Body of pancreas (tissue), 4 donors: ENCODE results near the gene IL11. TPM values are rescaled to one million over a fixed set of nuclear protein-coding genes. Genes with fewer than 3 reads are reported as not detected.
A peak's percentile ranks its signal among the peaks of the same experiment; 100 is the strongest.

ENCODE experiments used
- ATAC-seq: fragments of 150-250 bp; one replicate; pipeline ENCODE4 v1.9.1; 2016
- DNase-seq, 4 donors: peaks; one replicate each; pipeline ENCODE4 v3.0.0-alpha.2; 2019
- H3K27ac ChIP-seq, 4 donors: fragments of 200-600 bp; sonication (generic); 1 replicate in 3 of 4; 2 replicates in 1 of 4; pipeline versions ENCODE4 v1.5.1 to v1.6.1; 2016 to 2019; ENCODE audit warnings: mild to moderate bottlenecking in 1 of 4, mixed read lengths in 1 of 4, moderate library complexity in 1 of 4
- H3K27me3 ChIP-seq, 2 donors: fragments of 200-600 bp; sonication (generic); one replicate each; pipeline ENCODE4 v1.6.0; 2016; ENCODE audit warnings: mild to moderate bottlenecking in 1 of 2
- H3K36me3 ChIP-seq, 2 donors: fragments of 200-600 bp; sonication (generic); replicated peaks in 1 of 2; 2 replicates each; pipeline ENCODE4 v1.5.1; 2016; ENCODE audit warnings: low read depth in 2 of 2; ENCODE audit not compliant: insufficient read depth in 1 of 2
- H3K4me1 ChIP-seq: fragments of 200-600 bp; sonication (generic); one replicate; pipeline ENCODE4 v1.6.0; 2016
- H3K4me3 ChIP-seq, 2 donors: fragments of 200-600 bp; sonication (generic); 1 replicate in 1 of 2; 2 replicates in 1 of 2; pipeline ENCODE4 v1.5.1; 2016 to 2019
- H3K9me3 ChIP-seq, 3 donors: fragments of 200-600 bp; sonication (generic); 1 replicate in 2 of 3; 2 replicates in 1 of 3; pipeline ENCODE4 v1.5.1; 2016
- CTCF ChIP-seq, 7 experiments: fragments of 450-650 bp in 4 of 7; fragments of 200-600 bp in 3 of 7; sonication (generic) in 3 of 7; IDR thresholded peaks; one replicate each; pipeline ENCODE4 v1.5.1; 2016 to 2019; ENCODE audit warnings: antibody characterized with exemption in 7 of 7
- POLR2A ChIP-seq, 3 donors: fragments of 450-650 bp; IDR thresholded peaks; one replicate each; pipeline ENCODE4 v1.6.1; 2016; ENCODE audit warnings: antibody characterized with exemption in 3 of 3, mild to moderate bottlenecking in 2 of 3
- WGBS, 2 donors: methylation state at CpG; one replicate each; pipeline ENCODE4 v1.1.5; 2017; 5-methylcytosine and 5-hydroxymethylcytosine counted together
- intact Hi-C: fragments of 100-400 bp; cut with DNase I; formaldehyde crosslinking; loops from one replicate; pipeline ENCODE4 v1.15.1; 2023
- total RNA-seq, 2 donors: library from RNA; depleted of rRNA; stranded (reverse); fragments of >200 nt; gene quantifications; one replicate each; pipeline ENCODE4 v1.1.0, GENCODE V29; 2016

The IL11 gene
- total RNA-seq, 2 donors from 2014 or later: not detected

GRCh38 chr19:55377356-55378131 is 7.3 kb upstream of the IL11 start:
- WGBS, 2 donors: 27 to 29% methylated on average over 17 to 43 of the region's 43 CpGs

GRCh38 chr19:55376241-55376933 is 6.1 kb upstream of the IL11 start, which contains the start of gene TMEM190:
Gene TMEM190 (plus strand): TSS chr19:55376826. CDS start chr19:55376854, 28 bp downstream.
- TF ChIP-seq CTCF (IDR thresholded peaks at IDR 0.05): no peak
- TF ChIP-seq POLR2A (IDR thresholded peaks at IDR 0.05): no peak
- peaks cover 14% of the 10 kb centered on the region for H3K4me1 ChIP-seq
- DNase-seq: no peak
- no peak within 1 kb of the TSS for H3K27ac ChIP-seq
- intact Hi-C loops: no loop called here
- no peaks in the 10 kb centered on the region for H3K36me3 ChIP-seq
- H3K27me3 ChIP-seq: peaks cover 0 to 19% of the 10 kb centered on the region in 2 donors
- H3K4me3 ChIP-seq: no peak within 1 kb of the TSS
- no peaks in the 10 kb centered on the region for H3K9me3 ChIP-seq
- ATAC-seq: no peak
- 16 to 17% methylated on average over 11 to 16 of the region's 21 CpGs for WGBS, 2 donors

More at GRCh38 chr19:55377356-55378131, 7.3 kb upstream of the IL11 start:
- Histone ChIP-seq H3K36me3 (no peaks in the 10 kb centered on the region), H3K27ac (no peak overlapping the region), H3K4me3 (no peak overlapping the region), H3K9me3 (no peaks in the 10 kb centered on the region), H3K4me1 (peaks cover 22% of the 10 kb centered on the region), H3K27me3 (peaks cover 0 to 14% of the 10 kb centered on the region in 2 donors)
- no peak for DNase-seq
- no peak for ATAC-seq
- intact Hi-C loops: no loop called here
- TF ChIP-seq CTCF (IDR thresholded peaks at IDR 0.05): no peak
- TF ChIP-seq POLR2A (IDR thresholded peaks at IDR 0.05): no peak

GRCh38 chr19:55373993-55374757 is 3.9 kb upstream of the IL11 start:
- no peak for DNase-seq
- no peak overlapping the region for H3K4me3 ChIP-seq
- TF ChIP-seq POLR2A (IDR thresholded peaks at IDR 0.05) (no peak), CTCF (IDR thresholded peaks at IDR 0.05) (no peak)
- intact Hi-C loops: no loop called here
- H3K36me3 ChIP-seq: no peaks in the 10 kb centered on the region
- H3K9me3 ChIP-seq: no peaks in the 10 kb centered on the region
- peaks cover 22% of the 10 kb centered on the region for H3K4me1 ChIP-seq
- whole genome bisulfite sequencing, 2 donors: 8 to 17% methylated on average over 5 to 23 of the region's 31 CpGs
- peak; percentile 39 for ATAC-seq
- H3K27ac ChIP-seq: no peak overlapping the region
- H3K27me3 ChIP-seq: peaks cover 0 to 28% of the 10 kb centered on the region in 2 donors

- DNase-seq (no peak), ATAC-seq (peak; percentile 8)
- TF ChIP-seq POLR2A (IDR thresholded peaks at IDR 0.05) (no peak), CTCF (IDR thresholded peaks at IDR 0.05) (no peak)
- Histone ChIP-seq H3K27ac (no peak overlapping the region), H3K27me3 (peaks cover 0 to 33% of the 10 kb centered on the region in 2 donors), H3K9me3 (no peaks in the 10 kb centered on the region), H3K4me1 (peaks cover 29% of the 10 kb centered on the region), H3K4me3 (no peak overlapping the region), H3K36me3 (no peaks in the 10 kb centered on the region)
- intact Hi-C loops: no loop called here
- WGBS, 2 donors: 28 to 41% methylated on average over 6 to 7 of the region's 9 CpGs
These were observed 3.2 kb upstream of the IL11 start for GRCh38 chr19:55373306-55373992.
